Testis (tissue), 2 donors: ENCODE measurements around the gene PC.

Source experiments
- CTCF ChIP-seq, 3 experiments: fragments of 450-650 bp in 2 of 3; fragments of 200-600 bp in 1 of 3; sonication (generic) in 1 of 3; IDR thresholded peaks; one replicate each; pipeline ENCODE4 v1.5.1; 2016 to 2019; ENCODE audit warnings: antibody characterized with exemption in 3 of 3, mild to moderate bottlenecking in 2 of 3, moderate library complexity in 1 of 3
- POLR2A ChIP-seq: fragments of 450-650 bp; IDR thresholded peaks from one replicate; pipeline ENCODE4 v1.6.1; 2017; ENCODE audit warnings: antibody characterized with exemption, mild to moderate bottlenecking, moderate library complexity

- TF ChIP-seq CTCF (IDR thresholded peaks at IDR 0.05) (no peak), POLR2A (peak; percentile 16)
Observed at GRCh38 chr11:66855574-66856495, 102.3 kb downstream of the PC start.
